Measurements from ENCODE around the gene GJB5.
"Not testable (repeated sequence)": the region's sequence is repeated elsewhere in the genome, so short reads cannot be mapped to it uniquely, and the experiment has no call there.

Gene GJB5

GRCh38 chr1:34746101-34746500, 8.7 kb upstream of the GJB5 start:
- DNase-seq: no peak

GRCh38 chr1:34746785-34747637, 7.8 kb upstream of the GJB5 start:
- DNase-seq: no peak

- DNase-seq: no peak
Measured at GRCh38 chr1:34747638-34747941, 7.3 kb upstream of the GJB5 start.

- no peak for DNase-seq
Measured at GRCh38 chr1:34749992-34750391, 4.9 kb upstream of the GJB5 start.

- DNase-seq: no peak
Measured at GRCh38 chr1:34750610-34751009, 4.2 kb upstream of the GJB5 start.

GRCh38 chr1:34753163-34753562, 1.7 kb upstream of the GJB5 start:
- DNase-seq: no peak

- no peak for DNase-seq
Measured at GRCh38 chr1:34755961-34756360, 1.1 kb downstream of the GJB5 start.

- DNase-seq: no peak
Measured at GRCh38 chr1:34757386-34757785, 2.5 kb downstream of the GJB5 start.

GRCh38 chr1:34758751-34759150, 3.9 kb downstream of the GJB5 start:
- DNase-seq: no peak

- DNase-seq: no peak
Measured at GRCh38 chr1:34759503-34760357, 4.9 kb downstream of the GJB5 start, which contains the start of gene GJB4. GJB4 (plus strand) TSS chr1:34759740; CDS start chr1:34761255, 1,515 bp downstream.

- DNase-seq: no peak
Measured at GRCh38 chr1:34761176-34761761, 6.4 kb downstream of the GJB5 start.

- DNase-seq: no peak
Measured at GRCh38 chr1:34761776-34762307, 7.0 kb downstream of the GJB5 start.

- DNase-seq: no peak
Measured at GRCh38 chr1:34762474-34763141, 7.8 kb downstream of the GJB5 start.

GRCh38 chr1:34763142-34763781, 8.4 kb downstream of the GJB5 start:
- DNase-seq: no peak

GRCh38 chr1:34768856-34769255, 14.0 kb downstream of the GJB5 start:
- no peak for DNase-seq

- DNase-seq: no peak
Measured at GRCh38 chr1:34770891-34771504, 16.2 kb downstream of the GJB5 start.

GRCh38 chr1:34771573-34772371, 16.9 kb downstream of the GJB5 start:
- DNase-seq: no peak

GRCh38 chr1:34773114-34773513, 18.3 kb downstream of the GJB5 start:
- not testable (repeated sequence) for DNase-seq

GRCh38 chr1:34774957-34775356, 20.1 kb downstream of the GJB5 start:
- no peak for DNase-seq

- DNase-seq: no peak
Measured at GRCh38 chr1:34776911-34777310, 22.1 kb downstream of the GJB5 start.
